B cell (primary cell): Measurements from ENCODE around the gene MYO1H. TPM values are rescaled to one million over a fixed set of nuclear protein-coding genes. Genes with fewer than 3 reads are reported as not detected.

Experiments
- ATAC-seq: fragments of 200-7000 bp; cut with Tn5 transposase; one replicate; pipeline ENCODE4 v1.10.0; 2021; ENCODE audit warnings: low read depth, mild to moderate bottlenecking, moderate number of reproducible peaks, moderate library complexity
- CTCF ChIA-PET: fragments of 350-600 bp; sonication (Branson Sonifier 250); formaldehyde crosslinking; loops from one replicate; lab custom pipeline; 2021; ENCODE audit warnings: antibody characterized with exemption, inconsistent platforms; lab: Charles Lee
- POLR2A ChIA-PET: fragments of 350-600 bp; sonication (Branson Sonifier 250); formaldehyde crosslinking; loops from one replicate; lab custom pipeline; 2021; ENCODE audit warnings: antibody characterized with exemption; lab: Charles Lee
- DNase-seq: peaks from one replicate; pipeline ENCODE4 v3.0.0; 2013
- H2AFZ ChIP-seq: 2 replicates; pipeline ENCODE4 v1.6.1; 2012; ENCODE audit warnings: mild to moderate bottlenecking, low read depth, low read length; ENCODE audit not compliant: insufficient read depth, poor library complexity, severe bottlenecking
- H3K27ac ChIP-seq, 2 donors: 1 replicate in 1 of 2; 2 replicates in 1 of 2; pipeline ENCODE4 v1.5.1; 2012 to 2013; ENCODE audit warnings: low read length in 2 of 2, mild to moderate bottlenecking in 2 of 2, moderate library complexity in 1 of 2
- H3K27me3 ChIP-seq, 4 experiments: fragments of 200-600 bp in 1 of 4; sonication (generic) in 1 of 4; replicated peaks in 1 of 4; 1 replicate in 2 of 4; 2 replicates in 2 of 4; pipeline versions ENCODE4 v1.6.1 to v1.7.0; 2013 to 2016; ENCODE audit warnings: low read length in 3 of 4, mild to moderate bottlenecking in 2 of 4, mixed read lengths in 1 of 4, moderate library complexity in 1 of 4; ENCODE audit not compliant: insufficient read depth in 4 of 4, control insufficient read depth in 3 of 4; ENCODE audit errors: control extremely low read depth in 1 of 4
- H3K36me3 ChIP-seq, 2 experiments: replicated peaks in 1 of 2; 1 replicate in 1 of 2; 2 replicates in 1 of 2; pipeline versions ENCODE4 v1.6.1 to v1.7.1; 2013; ENCODE audit warnings: low read length in 1 of 2; ENCODE audit not compliant: insufficient read depth in 2 of 2, control insufficient read depth in 1 of 2; ENCODE audit errors: control extremely low read depth in 1 of 2, extremely low read depth in 1 of 2
- H3K4me1 ChIP-seq, 2 donors: fragments of 200-600 bp in 1 of 2; sonication (generic) in 1 of 2; 1 replicate in 1 of 2; 2 replicates in 1 of 2; pipeline versions ENCODE4 v1.5.1 to v1.6.1; 2013 to 2017; ENCODE audit warnings: low read length in 2 of 2; ENCODE audit not compliant: control insufficient read depth in 2 of 2, insufficient read depth in 2 of 2
- H3K4me2 ChIP-seq: replicated peaks from 2 replicates; pipeline ENCODE3; 2012; ENCODE audit warnings: mild to moderate bottlenecking, low read depth, low read length; ENCODE audit not compliant: poor library complexity, severe bottlenecking
- H3K4me3 ChIP-seq, 5 experiments: fragments of 200-600 bp in 1 of 5; sonication (generic) in 1 of 5; 1 replicate in 3 of 5; 2 replicates in 2 of 5; pipeline versions ENCODE4 v1.5.1 to v1.7.0; 2011 to 2016; ENCODE audit warnings: low read length in 4 of 5, mild to moderate bottlenecking in 4 of 5, low read depth in 2 of 5, control low read depth in 1 of 5, moderate library complexity in 1 of 5; ENCODE audit not compliant: insufficient read depth in 1 of 5; ENCODE audit errors: control extremely low read depth in 1 of 5, extremely low read depth in 1 of 5
- H3K79me2 ChIP-seq: fragments of 200-600 bp; sonication (generic); one replicate; pipeline ENCODE4 v1.6.0; 2016; ENCODE audit warnings: low read length; ENCODE audit not compliant: control insufficient read depth, insufficient read depth
- H3K9ac ChIP-seq: fragments of 200-600 bp; sonication (generic); 2 replicates; pipeline ENCODE4 v1.6.1; 2017; ENCODE audit warnings: mild to moderate bottlenecking, low read length, moderate library complexity
- H3K9me3 ChIP-seq, 3 donors: one replicate each; pipeline versions ENCODE4 v1.6.1 to v1.7.1; 2013; ENCODE audit warnings: low read length in 2 of 3; ENCODE audit not compliant: control insufficient read depth in 2 of 3, insufficient read depth in 1 of 3; ENCODE audit errors: control extremely low read depth in 1 of 3
- H4K20me1 ChIP-seq: 2 replicates; pipeline ENCODE4 v1.6.0; 2012; ENCODE audit warnings: mild to moderate bottlenecking, low read length; ENCODE audit not compliant: insufficient read depth, control insufficient read depth, poor library complexity, severe bottlenecking
- H3K27ac Mint-ChIP-seq: one replicate; pipeline ENCODE4 v1.8.0; 2021; ENCODE audit warnings: mixed read lengths
- H3K27me3 Mint-ChIP-seq: one replicate; pipeline ENCODE4 v1.8.0; 2021; ENCODE audit warnings: mixed read lengths
- H3K4me1 Mint-ChIP-seq: one replicate; pipeline ENCODE4 v1.8.0; 2021; ENCODE audit warnings: mixed read lengths
- H3K4me3 Mint-ChIP-seq: one replicate; pipeline ENCODE4 v1.8.0; 2021; ENCODE audit warnings: mixed read lengths
- H3K9me3 Mint-ChIP-seq: one replicate; pipeline ENCODE4 v1.8.0; 2022; ENCODE audit warnings: mixed read lengths; ENCODE audit not compliant: insufficient read depth
- CTCF ChIP-seq: fragments of 200-600 bp; IDR thresholded peaks from one replicate; pipeline ENCODE4 v1.8.0; 2022; ENCODE audit warnings: antibody characterized with exemption, mild to moderate bottlenecking
- EZH2 ChIP-seq: IDR thresholded peaks from 2 replicates; pipeline ENCODE4 v1.6.1; 2012; ENCODE audit warnings: borderline replicate concordance, low read depth, mild to moderate bottlenecking, moderate library complexity, low read length; ENCODE audit not compliant: insufficient read depth, poor library complexity, severe bottlenecking
- WGBS: methylation state at CpG from one replicate; pipeline ENCODE4 v1.1.5; 2013; ENCODE audit warnings: missing lambda C conversion rate; ENCODE audit not compliant: insufficient coverage; 5-methylcytosine and 5-hydroxymethylcytosine counted together
- intact Hi-C: fragments of 100-400 bp; cut with micrococcal nuclease; formaldehyde crosslinking; loops from one replicate; pipeline ENCODE4 v1.10.0; 2022
- polyA plus RNA-seq: library from polyadenylated mRNA; depleted of rRNA; stranded (reverse); fragments of >200 nt; gene quantifications from 2 replicates; pipeline ENCODE4 v1.2.3, GENCODE V29; 2012
- total RNA-seq, 2 donors: library from RNA; stranded (reverse); fragments of 120-200 nt in 1 of 2; gene quantifications; 1 replicate in 1 of 2; 2 replicates in 1 of 2; pipeline versions ENCODE4 v1.2.3 to v1.2.4, GENCODE V29; 2013 to 2022

The MYO1H gene
- total and polyA plus RNA-seq, 2 donors (not counting 1 experiment from before 2014, with no cell fraction given), result not detected

- H3K36me3 ChIP-seq, result peaks cover 9 to 86% of the 10 kb centered on the region in 2 experiments
- no peak overlapping the region for H2AFZ ChIP-seq
- ChIA-PET CTCF (no interaction called here), POLR2A (no interaction called here)
- DNase-seq, result no peak
- H3K4me2 ChIP-seq, result no peak overlapping the region
- H3K9me3 ChIP-seq, result no peaks in the 10 kb centered on the region
- WGBS, result 100% methylated on average over 10 of the region's 14 CpGs
- intact Hi-C loops, result no loop called here
- H3K9me3 Mint-ChIP-seq, result no peaks in the 10 kb centered on the region
- no peaks in the 10 kb centered on the region for H3K4me1 ChIP-seq
- H3K27me3 Mint-ChIP-seq, result no peaks in the 10 kb centered on the region
- H3K27me3 ChIP-seq, result no peaks in the 10 kb centered on the region
- no peaks in the 10 kb centered on the region for H3K4me1 Mint-ChIP-seq
- no peaks in the 10 kb centered on the region for H3K79me2 ChIP-seq
- no peak for TF ChIP-seq CTCF
- no peak for TF ChIP-seq EZH2
- no peak overlapping the region for H3K27ac Mint-ChIP-seq
- H3K9ac ChIP-seq, result no peak overlapping the region
- H3K4me3 ChIP-seq, result no peak overlapping the region
- ATAC-seq, result no peak
- no peak overlapping the region for H3K4me3 Mint-ChIP-seq
- H3K27ac ChIP-seq, result no peak overlapping the region
- no peaks in the 10 kb centered on the region for H4K20me1 ChIP-seq
Measured at GRCh38 chr12:109489016-109489954, 141.6 kb downstream of the MYO1H start.

GRCh38 chr12:109489955-109490565 lies 142.4 kb downstream of the MYO1H start:
- H3K27ac ChIP-seq, result no peak overlapping the region
- no CpG with 5 or more reads among the region's 1 CpG for WGBS
- peaks cover 9 to 87% of the 10 kb centered on the region in 2 experiments for H3K36me3 ChIP-seq
- ChIA-PET POLR2A (no interaction called here), CTCF (no interaction called here)
- ATAC-seq (no peak), DNase-seq (no peak)
- intact Hi-C loops, result no loop called here
- no peaks in the 10 kb centered on the region for H3K9me3 Mint-ChIP-seq
- H3K4me1 ChIP-seq, result no peaks in the 10 kb centered on the region
- no peak overlapping the region for H3K4me3 Mint-ChIP-seq
- no peak overlapping the region for H3K9ac ChIP-seq
- no peaks in the 10 kb centered on the region for H3K27me3 ChIP-seq
- no peaks in the 10 kb centered on the region for H3K27me3 Mint-ChIP-seq
- H4K20me1 ChIP-seq, result no peaks in the 10 kb centered on the region
- TF ChIP-seq EZH2, result no peak
- no peak for TF ChIP-seq CTCF
- no peak overlapping the region for H3K4me3 ChIP-seq
- no peak overlapping the region for H2AFZ ChIP-seq
- no peaks in the 10 kb centered on the region for H3K4me1 Mint-ChIP-seq
- no peaks in the 10 kb centered on the region for H3K79me2 ChIP-seq
- no peak overlapping the region for H3K4me2 ChIP-seq
- no peaks in the 10 kb centered on the region for H3K9me3 ChIP-seq
- no peak overlapping the region for H3K27ac Mint-ChIP-seq
